GM12801 (cell line): ENCODE measurements around the gene ASMTL.

Experiments used
- TF ChIP-seq, protein P1 (sequence below): IDR thresholded peaks from one replicate; pipeline ENCODE4 v1.5.1; 2011; ENCODE audit warnings: control low read depth; ENCODE audit not compliant: insufficient read length; ENCODE audit errors: extremely low read depth

ASMTL gene

DNA sequence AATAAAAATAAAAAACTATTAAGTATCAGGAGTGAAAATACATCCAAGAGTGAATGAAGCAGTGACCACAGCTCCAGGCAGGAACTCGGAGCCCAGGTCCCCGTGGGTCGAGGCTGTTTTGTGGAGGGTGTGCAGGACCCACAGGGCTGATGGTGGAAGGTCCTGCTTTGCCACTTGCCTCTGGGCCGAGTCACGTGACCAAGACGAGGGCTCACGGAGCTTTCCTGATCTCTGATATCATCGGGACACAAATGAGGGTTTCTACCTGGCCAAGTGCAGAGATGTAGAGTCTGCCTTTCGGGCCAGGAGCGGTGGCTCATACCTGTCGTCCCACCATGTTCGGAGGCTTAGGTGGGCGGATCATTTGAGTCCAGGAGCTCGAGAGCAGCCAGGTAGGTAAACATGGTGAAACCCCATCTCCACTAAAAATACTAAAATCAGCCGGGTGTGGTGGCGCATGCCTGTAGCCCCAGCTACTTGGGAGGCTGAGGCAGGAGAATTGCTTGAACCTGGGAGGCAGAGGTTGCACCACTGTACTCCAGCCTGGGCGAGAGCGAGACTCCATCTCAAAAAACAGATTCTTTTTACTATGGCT is 68.0 kb downstream of the ASMTL start:
- TF ChIP-seq, protein P1, sequence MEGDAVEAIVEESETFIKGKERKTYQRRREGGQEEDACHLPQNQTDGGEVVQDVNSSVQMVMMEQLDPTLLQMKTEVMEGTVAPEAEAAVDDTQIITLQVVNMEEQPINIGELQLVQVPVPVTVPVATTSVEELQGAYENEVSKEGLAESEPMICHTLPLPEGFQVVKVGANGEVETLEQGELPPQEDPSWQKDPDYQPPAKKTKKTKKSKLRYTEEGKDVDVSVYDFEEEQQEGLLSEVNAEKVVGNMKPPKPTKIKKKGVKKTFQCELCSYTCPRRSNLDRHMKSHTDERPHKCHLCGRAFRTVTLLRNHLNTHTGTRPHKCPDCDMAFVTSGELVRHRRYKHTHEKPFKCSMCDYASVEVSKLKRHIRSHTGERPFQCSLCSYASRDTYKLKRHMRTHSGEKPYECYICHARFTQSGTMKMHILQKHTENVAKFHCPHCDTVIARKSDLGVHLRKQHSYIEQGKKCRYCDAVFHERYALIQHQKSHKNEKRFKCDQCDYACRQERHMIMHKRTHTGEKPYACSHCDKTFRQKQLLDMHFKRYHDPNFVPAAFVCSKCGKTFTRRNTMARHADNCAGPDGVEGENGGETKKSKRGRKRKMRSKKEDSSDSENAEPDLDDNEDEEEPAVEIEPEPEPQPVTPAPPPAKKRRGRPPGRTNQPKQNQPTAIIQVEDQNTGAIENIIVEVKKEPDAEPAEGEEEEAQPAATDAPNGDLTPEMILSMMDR = no peak

GRCh38 chrX:1380672-1381233 is 72.0 kb downstream of the ASMTL start:
- TF ChIP-seq, protein P1 = no peak

DNA sequence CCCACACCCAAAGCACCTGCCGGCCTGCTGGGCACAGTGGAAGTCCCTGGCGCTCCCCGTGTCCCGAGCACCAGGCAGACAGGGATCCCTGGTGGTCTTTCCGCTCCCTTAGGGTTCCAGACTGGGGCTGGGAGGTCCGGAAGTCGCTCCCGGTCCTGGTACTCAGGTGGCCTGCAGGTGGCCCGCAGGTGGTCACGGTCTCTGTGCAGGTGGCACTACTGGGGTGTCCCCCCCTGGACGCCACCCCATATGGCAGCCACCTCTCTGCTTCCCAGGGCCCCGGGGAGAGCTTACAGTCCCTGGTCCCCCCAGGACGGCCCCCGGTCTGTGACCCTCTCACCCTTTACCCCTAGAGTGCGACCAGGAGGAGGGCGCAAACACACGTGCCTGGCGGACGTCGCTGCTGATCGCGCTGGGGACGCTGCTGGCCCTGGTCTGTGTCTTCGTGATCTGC is 74.4 kb downstream of the ASMTL start:
- TF ChIP-seq, protein P1 = no peak

DNA sequence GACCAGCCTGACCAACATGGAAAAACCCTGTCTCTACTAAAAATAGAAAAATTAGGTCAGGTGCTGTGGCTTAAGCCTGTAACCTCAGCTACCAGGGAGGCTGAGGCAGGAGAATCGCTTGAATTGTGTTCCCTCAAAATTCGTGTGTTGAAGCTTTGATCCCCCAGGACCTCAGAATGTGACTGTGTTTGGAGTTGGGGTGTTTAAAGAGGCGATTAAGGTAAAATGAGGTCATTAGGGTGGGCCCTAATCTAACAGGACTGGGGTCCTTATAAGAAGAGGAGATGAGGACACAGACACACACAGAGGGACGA is 84.4 kb downstream of the ASMTL start:
- TF ChIP-seq, protein P1 = no peak

GRCh38 chrX:1361910-1362309 is 90.8 kb downstream of the ASMTL start:
- TF ChIP-seq, protein P1 = no peak

DNA sequence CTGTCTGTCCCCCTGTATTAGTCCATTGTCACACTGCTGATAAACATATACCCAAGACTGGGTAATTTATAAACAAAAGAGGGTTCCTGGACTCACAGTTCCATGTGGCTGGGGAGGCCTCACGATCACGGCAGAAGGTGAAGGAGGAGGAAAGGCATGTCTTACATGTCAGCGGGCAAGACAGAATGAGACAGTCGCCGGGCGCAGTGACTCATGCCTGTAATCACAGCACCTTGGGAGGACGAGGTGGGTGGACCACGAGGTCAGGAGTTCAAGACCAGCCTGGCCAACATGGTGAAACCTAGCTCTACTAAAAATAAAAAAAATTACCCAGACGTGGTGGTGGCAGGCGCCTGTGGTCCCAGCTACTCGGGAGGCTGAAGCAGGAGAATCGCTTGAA is 91.4 kb downstream of the ASMTL start:
- TF ChIP-seq, protein P1 = no peak

GRCh38 chrX:1360171-1360570 is 92.5 kb downstream of the ASMTL start:
- TF ChIP-seq, protein P1 = no peak
